Prostate gland (tissue), 2 donors: Measurements from ENCODE around the gene KLF16. TPM values are rescaled to one million over a fixed set of nuclear protein-coding genes. Genes with fewer than 3 reads are reported as not detected.
A peak's percentile ranks its signal among the peaks of the same experiment; 100 is the strongest.
"Not testable (repeated sequence)": the region's sequence is repeated elsewhere in the genome, so short reads cannot be mapped to it uniquely, and the experiment has no call there.

Source experiments
- DNase-seq: peaks from one replicate; pipeline ENCODE4 v3.0.0-alpha.2; 2019; ENCODE audit warnings: low spot score
- H3K27ac ChIP-seq, 2 donors: fragments of 200-600 bp; sonication (generic); 2 replicates each; pipeline ENCODE4 v1.5.1; 2017 to 2019
- H3K27me3 ChIP-seq: fragments of 200-600 bp; sonication (generic); replicated peaks from 2 replicates; pipeline ENCODE4 v1.5.1; 2019; ENCODE audit not compliant: insufficient read depth
- H3K36me3 ChIP-seq, 2 donors: fragments of 200-600 bp; sonication (generic); 1 replicate in 1 of 2; 2 replicates in 1 of 2; pipeline versions ENCODE4 v1.5.1 to v1.8.1; 2017 to 2019
- H3K4me1 ChIP-seq: fragments of 200-600 bp; sonication (generic); replicated peaks from 2 replicates; pipeline ENCODE4 v1.5.1; 2019
- H3K4me3 ChIP-seq, 2 donors: fragments of 200-600 bp; sonication (generic); 2 replicates each; pipeline ENCODE4 v1.5.1; 2017 to 2019
- H3K9me3 ChIP-seq: fragments of 200-600 bp; sonication (generic); 2 replicates; pipeline ENCODE4 v1.5.1; 2017
- POLR2A ChIP-seq: fragments of 450-650 bp; IDR thresholded peaks from one replicate; pipeline ENCODE4 v1.6.1; 2016; ENCODE audit warnings: antibody characterized with exemption, mild to moderate bottlenecking
- POLR2AphosphoS5 ChIP-seq: sonication (generic); formaldehyde crosslinking; IDR thresholded peaks from one replicate; pipeline ENCODE4 v1.6.1; 2017; ENCODE audit warnings: antibody characterized with exemption
- WGBS: methylation state at CpG from one replicate; pipeline ENCODE4 v1.1.5; 2018; 5-methylcytosine and 5-hydroxymethylcytosine counted together
- intact Hi-C: fragments of 100-400 bp; cut with DNase I; formaldehyde crosslinking; loops from one replicate; pipeline ENCODE4 v1.14.2; 2022
- total RNA-seq, 2 donors: library from RNA; depleted of rRNA; stranded (reverse); fragments of >200 nt; gene quantifications; one replicate each; pipeline ENCODE4 v1.1.0, GENCODE V29; 2016
- TF ChIP-seq, protein P1 (sequence below), 4 experiments: fragments of 200-600 bp in 2 of 4; fragments of 450-650 bp in 2 of 4; sonication (generic) in 2 of 4; IDR thresholded peaks; 1 replicate in 3 of 4; 2 replicates in 1 of 4; pipeline ENCODE4 v1.5.1; 2016 to 2019; ENCODE audit warnings: antibody characterized with exemption in 4 of 4, mild to moderate bottlenecking in 2 of 4, moderate library complexity in 2 of 4

KLF16 gene
- total RNA-seq, 2 donors from 2014 or later: 8.4 to 22.8 TPM

GRCh38 chr19:1893791-1894190, 30.4 kb upstream of the KLF16 start:
- Histone ChIP-seq H3K27ac (no peak overlapping the region), H3K9me3 (no peaks in the 10 kb centered on the region), H3K27me3 (no peaks in the 10 kb centered on the region), H3K4me3 (no peak overlapping the region), H3K36me3 (no peaks in the 10 kb centered on the region), H3K4me1 (no peaks in the 10 kb centered on the region)
- no peak for DNase-seq
- 79% methylated on average over 17 of the region's 17 CpGs for WGBS
- TF ChIP-seq, protein P1, sequence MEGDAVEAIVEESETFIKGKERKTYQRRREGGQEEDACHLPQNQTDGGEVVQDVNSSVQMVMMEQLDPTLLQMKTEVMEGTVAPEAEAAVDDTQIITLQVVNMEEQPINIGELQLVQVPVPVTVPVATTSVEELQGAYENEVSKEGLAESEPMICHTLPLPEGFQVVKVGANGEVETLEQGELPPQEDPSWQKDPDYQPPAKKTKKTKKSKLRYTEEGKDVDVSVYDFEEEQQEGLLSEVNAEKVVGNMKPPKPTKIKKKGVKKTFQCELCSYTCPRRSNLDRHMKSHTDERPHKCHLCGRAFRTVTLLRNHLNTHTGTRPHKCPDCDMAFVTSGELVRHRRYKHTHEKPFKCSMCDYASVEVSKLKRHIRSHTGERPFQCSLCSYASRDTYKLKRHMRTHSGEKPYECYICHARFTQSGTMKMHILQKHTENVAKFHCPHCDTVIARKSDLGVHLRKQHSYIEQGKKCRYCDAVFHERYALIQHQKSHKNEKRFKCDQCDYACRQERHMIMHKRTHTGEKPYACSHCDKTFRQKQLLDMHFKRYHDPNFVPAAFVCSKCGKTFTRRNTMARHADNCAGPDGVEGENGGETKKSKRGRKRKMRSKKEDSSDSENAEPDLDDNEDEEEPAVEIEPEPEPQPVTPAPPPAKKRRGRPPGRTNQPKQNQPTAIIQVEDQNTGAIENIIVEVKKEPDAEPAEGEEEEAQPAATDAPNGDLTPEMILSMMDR (IDR thresholded peaks at IDR 0.05): no peak
- TF ChIP-seq POLR2A (no peak), POLR2AphosphoS5 (no peak)
- intact Hi-C loops: no loop called here

DNA sequence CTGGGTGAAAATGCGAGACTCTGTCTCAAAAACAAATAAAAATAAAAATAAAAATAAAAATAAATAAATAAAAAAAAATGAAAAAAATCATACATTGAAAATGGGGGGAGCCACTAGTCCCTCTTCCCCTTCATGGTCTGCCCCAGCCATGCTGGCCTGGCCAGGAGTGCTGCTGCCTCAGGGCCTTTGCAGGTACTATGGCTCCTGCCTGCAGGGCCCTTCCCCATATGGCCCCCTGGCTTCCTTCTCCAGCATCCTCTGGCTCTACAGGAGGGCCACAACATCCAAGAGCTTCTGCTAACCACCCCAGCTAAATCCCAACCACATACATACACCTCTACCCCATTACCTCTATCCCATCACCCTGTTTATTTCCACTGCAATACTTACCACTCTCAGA, 26.5 kb upstream of the KLF16 start:
- DNase-seq: no peak
- no peaks in the 10 kb centered on the region for H3K36me3 ChIP-seq
- TF ChIP-seq POLR2AphosphoS5 (no peak), POLR2A (no peak)
- TF ChIP-seq, protein P1 (IDR thresholded peaks at IDR 0.05): no peak
- no peak overlapping the region for H3K4me3 ChIP-seq
- no peaks in the 10 kb centered on the region for H3K4me1 ChIP-seq
- 100% methylated on average over 1 of the region's 1 CpG for WGBS
- no peak overlapping the region for H3K27ac ChIP-seq
- intact Hi-C loops: no loop called here
- no peaks in the 10 kb centered on the region for H3K27me3 ChIP-seq
- H3K9me3 ChIP-seq: no peaks in the 10 kb centered on the region

GRCh38 chr19:1888385-1888784, 25.0 kb upstream of the KLF16 start:
- Histone ChIP-seq H3K9me3 (no peaks in the 10 kb centered on the region), H3K4me3 (no peak overlapping the region), H3K36me3 (no peaks in the 10 kb centered on the region), H3K27ac (no peak overlapping the region), H3K27me3 (no peaks in the 10 kb centered on the region), H3K4me1 (peaks cover 7% of the 10 kb centered on the region)
- TF ChIP-seq POLR2AphosphoS5 (no peak), POLR2A (no peak)
- TF ChIP-seq, protein P1 (IDR thresholded peaks at IDR 0.05): no peak
- DNase-seq: no peak
- intact Hi-C loops: no loop called here
- WGBS: 80% methylated on average over 5 of the region's 5 CpGs

- H3K4me3 ChIP-seq, H3K36me3 ChIP-seq, intact Hi-C loops, H3K27ac ChIP-seq, H3K27me3 ChIP-seq, H3K9me3 ChIP-seq, DNase-seq: not testable (repeated sequence)
- H3K4me1 ChIP-seq: peaks cover 17% of the 10 kb centered on the region
- WGBS: 95% methylated on average over 15 of the region's 15 CpGs
Observed at GRCh38 chr19:1886360-1886759, 23.0 kb upstream of the KLF16 start.

- TF ChIP-seq POLR2A (peak; percentile 87), POLR2AphosphoS5 (peak; percentile 95)
- H3K9me3 ChIP-seq, H3K36me3 ChIP-seq, intact Hi-C loops, H3K27me3 ChIP-seq: not testable (repeated sequence)
- Histone ChIP-seq H3K27ac (peak within 1 kb of the TSS; percentile 67 to 80), H3K4me3 (peak within 1 kb of the TSS; percentile 53 to 86), H3K4me1 (peaks cover 17% of the 10 kb centered on the region)
- peak; percentile 93 for DNase-seq
- 22% methylated on average over 44 of the region's 46 CpGs for WGBS
Observed at GRCh38 chr19:1885398-1886119, 22.2 kb upstream of the KLF16 start, which contains the start of gene ABHD17A. ABHD17A (minus strand) TSS chr19:1885496; CDS start chr19:1881566, 3,930 bp downstream.
